HG02870 (cell line): ENCODE data around the gene TMPRSS3.
"Not testable (repeated sequence)": the region's sequence is repeated elsewhere in the genome, so short reads cannot be mapped to it uniquely, and the experiment has no call there.

Experiments
- ATAC-seq: cut with Tn5 transposase; IDR thresholded peaks from one replicate; pipeline ENCODE4 v1.9.1; 2021; ENCODE audit warnings: mild to moderate bottlenecking, moderate library complexity; ENCODE audit not compliant: unreplicated experiment

The TMPRSS3 gene

GRCh38 chr21:42409366-42409765, 13.5 kb upstream of the TMPRSS3 start:
- no peak for ATAC-seq

- ATAC-seq: not testable (repeated sequence)
These were observed 12.9 kb upstream of the TMPRSS3 start for GRCh38 chr21:42408718-42409117.

GRCh38 chr21:42407476-42407875, 11.6 kb upstream of the TMPRSS3 start:
- no peak for ATAC-seq

GRCh38 chr21:42406866-42407265, 11.0 kb upstream of the TMPRSS3 start:
- no peak for ATAC-seq

- no peak for ATAC-seq
These were observed 10.4 kb upstream of the TMPRSS3 start for GRCh38 chr21:42406201-42406621.

GRCh38 chr21:42405064-42406013, 9.5 kb upstream of the TMPRSS3 start:
- no peak for ATAC-seq

GRCh38 chr21:42404539-42404938, 8.7 kb upstream of the TMPRSS3 start:
- ATAC-seq: no peak

GRCh38 chr21:42403611-42404231, 7.9 kb upstream of the TMPRSS3 start, which contains the start of gene UBASH3A:
UBASH3A (plus strand) TSS chr21:42403902; CDS start chr21:42403946, 44 bp downstream.
- no peak for ATAC-seq

GRCh38 chr21:42401820-42402251, 6.0 kb upstream of the TMPRSS3 start:
- no peak for ATAC-seq

- no peak for ATAC-seq
These were observed 5.3 kb upstream of the TMPRSS3 start for GRCh38 chr21:42401154-42401553.

- no peak for ATAC-seq
These were observed 4.7 kb upstream of the TMPRSS3 start for GRCh38 chr21:42400525-42400924.

- no peak for ATAC-seq
These were observed 2.7 kb upstream of the TMPRSS3 start for GRCh38 chr21:42398436-42399028.

- no peak for ATAC-seq
These were observed 2.0 kb upstream of the TMPRSS3 start for GRCh38 chr21:42397746-42398394.

- ATAC-seq: no peak
These were observed 1.2 kb upstream of the TMPRSS3 start for GRCh38 chr21:42396799-42397745.

GRCh38 chr21:42395302-42395701, 550 bp downstream of the TMPRSS3 start:
- ATAC-seq: no peak

GRCh38 chr21:42393443-42393950, 2.4 kb downstream of the TMPRSS3 start:
- ATAC-seq: no peak

- ATAC-seq: no peak
These were observed 3.0 kb downstream of the TMPRSS3 start for GRCh38 chr21:42392731-42393442.

- ATAC-seq: no peak
These were observed 4.6 kb downstream of the TMPRSS3 start for GRCh38 chr21:42391297-42391696.

GRCh38 chr21:42390696-42391095, 5.2 kb downstream of the TMPRSS3 start:
- ATAC-seq: no peak
